MM.1S (cell line): Measurements from ENCODE around the gene TEX19.

Source experiments
- DNase-seq: peaks from one replicate; pipeline ENCODE4 v3.0.0-alpha.2; 2015
- H2AFZ ChIP-seq: fragments of 300-600 bp; sonication (generic); 2 replicates; pipeline ENCODE4 v1.6.0; 2016; ENCODE audit warnings: antibody characterized with exemption, low read length
- H3F3A ChIP-seq: fragments of 300-600 bp; sonication (generic); 2 replicates; pipeline ENCODE4 v1.6.1; 2016; ENCODE audit warnings: mild to moderate bottlenecking, antibody characterized with exemption, low read length, moderate library complexity, mixed read lengths; ENCODE audit not compliant: insufficient read depth
- H3K27ac ChIP-seq: fragments of 300-600 bp; sonication (generic); 2 replicates; pipeline ENCODE4 v1.5.1; 2016; ENCODE audit warnings: mild to moderate bottlenecking, low read length
- H3K27me3 ChIP-seq: fragments of 300-600 bp; sonication (generic); replicated peaks from 2 replicates; pipeline ENCODE4 v1.6.0; 2016; ENCODE audit warnings: low read length; ENCODE audit not compliant: insufficient read depth
- H3K36me3 ChIP-seq: fragments of 300-600 bp; sonication (generic); replicated peaks from 2 replicates; pipeline ENCODE4 v1.6.1; 2016; ENCODE audit warnings: mild to moderate bottlenecking, low read length, mixed read lengths; ENCODE audit not compliant: insufficient read depth
- H3K4me1 ChIP-seq: fragments of 300-600 bp; sonication (generic); 2 replicates; pipeline ENCODE4 v1.6.1; 2016; ENCODE audit warnings: low read length, mixed read lengths
- H3K4me2 ChIP-seq: fragments of 300-600 bp; sonication (generic); 2 replicates; pipeline ENCODE4 v1.6.0; 2016; ENCODE audit warnings: low read depth, low read length
- H3K4me3 ChIP-seq: fragments of 300-600 bp; sonication (generic); 2 replicates; pipeline ENCODE4 v1.5.1; 2016; ENCODE audit warnings: low read length, mixed read lengths
- H3K79me2 ChIP-seq: fragments of 300-600 bp; sonication (generic); 2 replicates; pipeline ENCODE4 v1.6.1; 2016; ENCODE audit warnings: mixed run types, low read length, mixed read lengths
- H3K9ac ChIP-seq: fragments of 300-600 bp; sonication (generic); 2 replicates; pipeline ENCODE4 v1.6.1; 2016; ENCODE audit warnings: low read length, mixed read lengths
- H3K9me2 ChIP-seq: fragments of 300-600 bp; sonication (generic); replicated peaks from 2 replicates; pipeline ENCODE4 v1.6.1; 2016; ENCODE audit warnings: mild to moderate bottlenecking, low read length, mixed read lengths; ENCODE audit not compliant: insufficient read depth
- H3K9me3 ChIP-seq: fragments of 300-600 bp; sonication (generic); replicated peaks from 2 replicates; pipeline ENCODE4 v1.6.1; 2016; ENCODE audit warnings: mild to moderate bottlenecking, low read length, mixed read lengths; ENCODE audit not compliant: insufficient read depth
- H4K20me1 ChIP-seq: fragments of 300-600 bp; sonication (generic); 2 replicates; pipeline ENCODE4 v1.6.1; 2016; ENCODE audit warnings: mild to moderate bottlenecking, low read length, moderate library complexity, mixed read lengths; ENCODE audit not compliant: insufficient read depth
- CTCF ChIP-seq: fragments of 300-600 bp; sonication (generic); IDR thresholded peaks from 2 replicates; pipeline ENCODE4 v1.5.1; 2016; ENCODE audit warnings: antibody characterized with exemption, low read length, mixed read lengths
- EZH2 ChIP-seq: fragments of 300-600 bp; sonication (generic); optimal IDR thresholded peaks from 2 replicates; pipeline ENCODE3; 2017; ENCODE audit warnings: low read depth, mild to moderate bottlenecking, antibody characterized with exemption, low read length, mixed read lengths
- EZH2phosphoT487 ChIP-seq: fragments of 300-600 bp; sonication (generic); IDR thresholded peaks from 2 replicates; pipeline ENCODE4 v1.6.1; 2018; ENCODE audit warnings: antibody characterized with exemption, low read length

Gene TEX19

GRCh38 chr17:82373731-82374625, 14.9 kb downstream of the TEX19 start:
- Histone ChIP-seq H3K4me2 (no peak overlapping the region), H3K27ac (no peak overlapping the region), H3K79me2 (no peaks in the 10 kb centered on the region), H3K9ac (no peak overlapping the region), H3F3A (peaks cover 11% of the 10 kb centered on the region; the same call in 1 of the 2 replicates), H3K4me3 (no peak overlapping the region), H4K20me1 (no peaks in the 10 kb centered on the region), H3K27me3 (no peaks in the 10 kb centered on the region; the same call in 1 of the 2 replicates), H3K9me3 (no peaks in the 10 kb centered on the region), H3K4me1 (peaks cover 16% of the 10 kb centered on the region), H2AFZ (no peak overlapping the region), H3K36me3 (no peaks in the 10 kb centered on the region), H3K9me2 (no peaks in the 10 kb centered on the region)
- no peak for DNase-seq
- no peak for TF ChIP-seq EZH2
- no peak for TF ChIP-seq CTCF
- no peak for TF ChIP-seq EZH2phosphoT487

GRCh38 chr17:82374626-82375331, 15.7 kb downstream of the TEX19 start:
- Histone ChIP-seq H3K9me3 (no peaks in the 10 kb centered on the region), H3K9me2 (no peaks in the 10 kb centered on the region), H4K20me1 (no peaks in the 10 kb centered on the region), H3K79me2 (no peaks in the 10 kb centered on the region), H3K4me1 (peaks cover 11% of the 10 kb centered on the region), H3K4me2 (no peak overlapping the region), H3K9ac (no peak overlapping the region), H3F3A (peaks cover 11% of the 10 kb centered on the region; the same call in 1 of the 2 replicates), H3K36me3 (no peaks in the 10 kb centered on the region), H3K4me3 (no peak overlapping the region), H2AFZ (no peak overlapping the region), H3K27ac (no peak overlapping the region), H3K27me3 (no peaks in the 10 kb centered on the region; the same call in 1 of the 2 replicates)
- TF ChIP-seq EZH2phosphoT487: no peak
- no peak for TF ChIP-seq EZH2
- TF ChIP-seq CTCF: no peak
- no peak for DNase-seq

- Histone ChIP-seq H3K4me2 (no peak overlapping the region), H3K27ac (no peak overlapping the region), H3K9ac (no peak overlapping the region)
Observed at GRCh38 chr17:82375359-82376041, 16.5 kb downstream of the TEX19 start.

More at GRCh38 chr17:82375359-82376041, 16.5 kb downstream of the TEX19 start:
- Histone ChIP-seq H3K4me3 (no peak overlapping the region), H3K79me2 (no peaks in the 10 kb centered on the region), H3K36me3 (no peaks in the 10 kb centered on the region), H4K20me1 (no peaks in the 10 kb centered on the region), H3K4me1 (peaks cover 9% of the 10 kb centered on the region), H3K27me3 (no peaks in the 10 kb centered on the region; the same call in 1 of the 2 replicates), H3K9me2 (no peaks in the 10 kb centered on the region), H3K9me3 (no peaks in the 10 kb centered on the region), H2AFZ (no peak overlapping the region), H3F3A (peaks cover 8% of the 10 kb centered on the region; the same call in 1 of the 2 replicates)
- TF ChIP-seq CTCF (no peak), EZH2 (no peak), EZH2phosphoT487 (no peak)
- DNase-seq: no peak
